SW 1271 (cell line): ENCODE results near the gene LNP1.
"Not testable (repeated sequence)": the region's sequence is repeated elsewhere in the genome, so short reads cannot be mapped to it uniquely, and the experiment has no call there.

Experiments used
- DNase-seq, 2 experiments: peaks; one replicate each; lab custom pipeline; 2025; lab: John Stamatoyannopoulos, UW

The LNP1 gene

GRCh38 chr3:100429187-100429716 lies 27.9 kb downstream of the LNP1 start:
- DNase-seq, result no peak

GRCh38 chr3:100436951-100437350 lies 35.6 kb downstream of the LNP1 start:
- DNase-seq, result no peak

GRCh38 chr3:100437721-100438622 lies 36.6 kb downstream of the LNP1 start:
- DNase-seq, result no peak

- DNase-seq, result no peak
Measured at GRCh38 chr3:100438623-100438974, 37.3 kb downstream of the LNP1 start.

GRCh38 chr3:100440895-100441294 lies 39.6 kb downstream of the LNP1 start:
- no peak for DNase-seq

- DNase-seq, result no peak
Measured at GRCh38 chr3:100443690-100444089, 42.4 kb downstream of the LNP1 start.

GRCh38 chr3:100447067-100447466 lies 45.7 kb downstream of the LNP1 start:
- not testable (repeated sequence) for DNase-seq

GRCh38 chr3:100448079-100448478 lies 46.7 kb downstream of the LNP1 start:
- DNase-seq, result no peak

- no peak for DNase-seq
Measured at GRCh38 chr3:100449214-100449613, 47.9 kb downstream of the LNP1 start.

GRCh38 chr3:100454677-100455076 lies 53.3 kb downstream of the LNP1 start:
- no peak for DNase-seq

- no peak for DNase-seq
Measured at GRCh38 chr3:100455841-100456550, 54.7 kb downstream of the LNP1 start.

GRCh38 chr3:100456745-100457144 lies 55.4 kb downstream of the LNP1 start:
- DNase-seq, result no peak

GRCh38 chr3:100457811-100458210 lies 56.5 kb downstream of the LNP1 start:
- DNase-seq, result no peak

- DNase-seq, result no peak
Measured at GRCh38 chr3:100458814-100459213, 57.5 kb downstream of the LNP1 start.

GRCh38 chr3:100463002-100463401 lies 61.7 kb downstream of the LNP1 start:
- DNase-seq, result peak; percentile 18 to 71

GRCh38 chr3:100463646-100464155 lies 62.4 kb downstream of the LNP1 start:
- DNase-seq, result no peak

- DNase-seq, result no peak
Measured at GRCh38 chr3:100465892-100466777, 64.8 kb downstream of the LNP1 start.

- DNase-seq, result no peak
Measured at GRCh38 chr3:100467133-100467532, 65.8 kb downstream of the LNP1 start.

GRCh38 chr3:100468676-100469075 lies 67.3 kb downstream of the LNP1 start:
- DNase-seq, result no peak

- DNase-seq, result no peak
Measured at GRCh38 chr3:100470951-100471350, 69.6 kb downstream of the LNP1 start.

- DNase-seq, result no peak
Measured at GRCh38 chr3:100471444-100471843, 70.1 kb downstream of the LNP1 start.

- not testable (repeated sequence) for DNase-seq
Measured at GRCh38 chr3:100477851-100478360, 76.6 kb downstream of the LNP1 start.
